HEK293 (cell line): ENCODE data around the gene RNPEP.

ENCODE experiments used
- CTCF ChIA-PET: fragments of 350-600 bp; formaldehyde crosslinking; extraction: SDS; loops from one replicate; lab custom pipeline; 2021; ENCODE audit warnings: antibody characterized with exemption; lab: Yijun Ruan, JAX
- POLR2A ChIA-PET: fragments of 300-600 bp; formaldehyde crosslinking; extraction: SDS; loops from one replicate; lab custom pipeline; 2020; ENCODE audit warnings: antibody characterized with exemption, inconsistent platforms; lab: Yijun Ruan, JAX
- H3K27ac ChIP-seq: fragments of 200-500 bp; sonication (Bioruptor generic); 2 replicates; pipeline ENCODE4 v1.5.1; 2014; ENCODE audit warnings: low read depth, low read length, control low read depth, inconsistent platforms; ENCODE audit errors: extremely low read depth
- H3K36me3 ChIP-seq, 2 experiments: fragments of 200-500 bp in 1 of 2; sonication (Bioruptor generic) in 1 of 2; 1 replicate in 1 of 2; 2 replicates in 1 of 2; pipeline ENCODE4 v1.5.1; 2014 to 2017; ENCODE audit warnings: inconsistent platforms in 2 of 2, low read length in 2 of 2; ENCODE audit not compliant: control insufficient read depth in 2 of 2, insufficient read depth in 1 of 2
- H3K4me1 ChIP-seq: fragments of 200-500 bp; sonication (Bioruptor generic); 2 replicates; pipeline ENCODE4 v1.5.1; 2014; ENCODE audit warnings: mild to moderate bottlenecking, low read length, inconsistent platforms; ENCODE audit not compliant: control insufficient read depth, insufficient read depth
- H3K4me3 ChIP-seq: 2 replicates; pipeline ENCODE4 v1.5.1; 2011; ENCODE audit warnings: low read depth, mild to moderate bottlenecking, control low read depth, low read length, moderate library complexity
- H3K9me3 ChIP-seq: fragments of 200-500 bp; sonication (Bioruptor generic); 2 replicates; pipeline ENCODE4 v1.5.1; 2014; ENCODE audit warnings: low read depth, low read length, inconsistent platforms; ENCODE audit not compliant: control insufficient read depth, insufficient read depth
- PATZ1 ChIP-seq: fragments of 450-650 bp; formaldehyde crosslinking; IDR thresholded peaks from 2 replicates; pipeline ENCODE4 v1.5.1; 2016; ENCODE audit warnings: missing biosample characterization, missing genetic modification characterization
- PRDM1 ChIP-seq: fragments of 450-650 bp; formaldehyde crosslinking; IDR thresholded peaks from 2 replicates; pipeline ENCODE4; 2016; ENCODE audit warnings: missing biosample characterization, missing genetic modification characterization
- REPIN1 ChIP-seq: fragments of 450-650 bp; formaldehyde crosslinking; IDR thresholded peaks from 2 replicates; pipeline ENCODE4 v1.5.1; 2017; ENCODE audit warnings: missing biosample characterization, missing genetic modification characterization, low read depth
- ZBTB44 ChIP-seq: fragments of 450-650 bp; IDR thresholded peaks from 2 replicates; pipeline ENCODE4 v1.5.1; 2018; ENCODE audit warnings: missing biosample characterization, mild to moderate bottlenecking, missing genetic modification characterization
- ZBTB6 ChIP-seq: fragments of 450-650 bp; formaldehyde crosslinking; IDR thresholded peaks from 2 replicates; pipeline ENCODE4 v1.5.1; 2017; ENCODE audit warnings: missing biosample characterization, missing genetic modification characterization
- ZFP3 ChIP-seq: fragments of 450-650 bp; formaldehyde crosslinking; IDR thresholded peaks from 2 replicates; pipeline ENCODE4 v1.5.1; 2016; ENCODE audit warnings: low read depth, missing biosample characterization, missing genetic modification characterization
- ZFP69B ChIP-seq: fragments of 450-650 bp; formaldehyde crosslinking; IDR thresholded peaks from 2 replicates; pipeline ENCODE4 v1.5.1; 2016; ENCODE audit warnings: missing biosample characterization, missing genetic modification characterization
- ZNF10 ChIP-seq: fragments of 450-650 bp; formaldehyde crosslinking; IDR thresholded peaks from 2 replicates; pipeline ENCODE4 v1.5.1; 2017; ENCODE audit warnings: missing biosample characterization, missing genetic modification characterization
- ZNF138 ChIP-seq: fragments of 450-650 bp; formaldehyde crosslinking; IDR thresholded peaks from 2 replicates; pipeline ENCODE4 v1.5.1; 2016; ENCODE audit warnings: missing biosample characterization, missing genetic modification characterization, borderline replicate concordance
- ZNF155 ChIP-seq: fragments of 450-650 bp; formaldehyde crosslinking; IDR thresholded peaks from 2 replicates; pipeline ENCODE4 v1.5.1; 2016; ENCODE audit warnings: missing biosample characterization, missing genetic modification characterization
- ZNF16 ChIP-seq: fragments of 450-650 bp; formaldehyde crosslinking; IDR thresholded peaks from 2 replicates; pipeline ENCODE4 v1.5.1; 2016; ENCODE audit warnings: low read depth, missing biosample characterization, missing genetic modification characterization
- ZNF174 ChIP-seq: fragments of 450-650 bp; formaldehyde crosslinking; IDR thresholded peaks from 2 replicates; pipeline ENCODE4 v1.5.0; 2017; ENCODE audit warnings: missing biosample characterization, mild to moderate bottlenecking, missing genetic modification characterization
- ZNF184 ChIP-seq: fragments of 450-650 bp; IDR thresholded peaks from 2 replicates; pipeline ENCODE4 v1.5.1; 2018; ENCODE audit warnings: missing biosample characterization, mild to moderate bottlenecking, missing genetic modification characterization
- ZNF514 ChIP-seq: fragments of 450-650 bp; formaldehyde crosslinking; IDR thresholded peaks from 2 replicates; pipeline ENCODE4 v1.5.1; 2016; ENCODE audit warnings: missing biosample characterization, missing genetic modification characterization
- ZNF654 ChIP-seq: fragments of 450-650 bp; formaldehyde crosslinking; IDR thresholded peaks from 2 replicates; pipeline ENCODE4 v1.5.1; 2016; ENCODE audit warnings: low read depth, missing biosample characterization, missing genetic modification characterization
- ZNF791 ChIP-seq: fragments of 450-650 bp; formaldehyde crosslinking; IDR thresholded peaks from 2 replicates; pipeline ENCODE4 v1.5.1; 2016; ENCODE audit warnings: missing biosample characterization, missing genetic modification characterization
- ZSCAN16 ChIP-seq: fragments of 450-650 bp; formaldehyde crosslinking; IDR thresholded peaks from 2 replicates; pipeline ENCODE4 v1.5.1; 2016; ENCODE audit warnings: missing biosample characterization, missing genetic modification characterization
- ZSCAN4 ChIP-seq: fragments of 450-650 bp; formaldehyde crosslinking; IDR thresholded peaks from 2 replicates; pipeline ENCODE4 v1.5.1; 2017; ENCODE audit warnings: missing biosample characterization, missing genetic modification characterization

Gene RNPEP

GRCh38 chr1:202009326-202010179 is 27.1 kb downstream of the RNPEP start (continued):
- no peak for TF ChIP-seq ZBTB44 (tag by site-specific recombination)
- no peak for TF ChIP-seq ZSCAN4

GRCh38 chr1:202010180-202011015 is 27.9 kb downstream of the RNPEP start, which contains the start of gene ELF3:
Gene ELF3, plus strand, starts transcription at chr1:202010587. Its CDS starts 550 bp downstream, at chr1:202011137.
- H3K27ac ChIP-seq: no peak within 1 kb of the TSS
- H3K9me3 ChIP-seq: no peaks in the 10 kb centered on the region
- POLR2A ChIA-PET: interaction anchor here (0.7 to 1.5 kb wide), 4 partner anchors 10 to 96 kb away, joined by 3 to 6 read pairs (median 4); no protein-coding TSS in a partner anchor
- no peaks in the 10 kb centered on the region; the same call in 1 of the 2 replicates for H3K4me1 ChIP-seq
- TF ChIP-seq ZFP3 (no peak), ZBTB6 (0 out of 2 replicates have a peak, but pooled peaks have one; percentile 16), ZFP69B (tag by site-specific recombination) (no peak), PATZ1 (0 out of 2 replicates have a peak, but pooled peaks have one; percentile 22)
- H3K36me3 ChIP-seq: peaks cover 0 to 11% of the 10 kb centered on the region in 2 experiments; a peak in 1 of 3 replicates
- H3K4me3 ChIP-seq: peak within 1 kb of the TSS; percentile 4; the same call in 1 of the 2 replicates
- CTCF ChIA-PET: interaction anchor here (0.6 to 10.8 kb wide), 13 partner anchors 11 to 126 kb away, joined by 3 to 159 read pairs (median 4); partner anchors contain the start of gene GPR37L1

GRCh38 chr1:202011994-202012393 is 29.5 kb downstream of the RNPEP start:
- H3K4me3 ChIP-seq: no peak overlapping the region
- CTCF ChIA-PET: interaction anchor here (0.6 to 10.8 kb wide), 9 partner anchors 12 to 123 kb away, joined by 3 to 159 read pairs (median 4); partner anchors contain the start of gene GPR37L1
- TF ChIP-seq ZSCAN4: no peak
- no peak for TF ChIP-seq ZNF654 (tag by site-specific recombination)
- no peak for TF ChIP-seq ZNF174 (tag by site-specific recombination)
- no peak for TF ChIP-seq ZNF155 (tag by site-specific recombination)
- TF ChIP-seq PRDM1: no peak
- TF ChIP-seq ZNF514 (tag by site-specific recombination): no peak
- no peak for TF ChIP-seq ZNF791
- TF ChIP-seq ZSCAN16 (tag by site-specific recombination): no peak
- no peak for TF ChIP-seq REPIN1 (tag by site-specific recombination)
- no peak for TF ChIP-seq ZNF138 (tag by site-specific recombination)
- TF ChIP-seq ZNF184 (tag by site-specific recombination): no peak
- no peak for TF ChIP-seq ZNF16 (tag by site-specific recombination)
- TF ChIP-seq ZNF10 (tag by site-specific recombination): no peak
- no peaks in the 10 kb centered on the region for H3K9me3 ChIP-seq
- H3K36me3 ChIP-seq: peaks cover 0 to 3% of the 10 kb centered on the region in 2 experiments; a peak in 1 of 3 replicates
- POLR2A ChIA-PET: interaction anchor here (0.6 kb wide), 1 partner anchor 852 kb away, joined by 3 read pairs; no protein-coding TSS in a partner anchor
- H3K4me1 ChIP-seq: no peaks in the 10 kb centered on the region; the same call in 1 of the 2 replicates
- no peak overlapping the region for H3K27ac ChIP-seq
